HG02943 (cell line): ENCODE results near the gene PCLO.
"Not testable (repeated sequence)": the region's sequence is repeated elsewhere in the genome, so short reads cannot be mapped to it uniquely, and the experiment has no call there.

Source experiments
- ATAC-seq: cut with Tn5 transposase; IDR thresholded peaks from one replicate; pipeline ENCODE4 v1.9.1; 2021; ENCODE audit warnings: mild to moderate bottlenecking, low read depth, moderate library complexity; ENCODE audit not compliant: unreplicated experiment

PCLO gene

GRCh38 chr7:82750007-82750406 is 412.7 kb downstream of the PCLO start:
- no peak for ATAC-seq

- ATAC-seq, result no peak
Measured at GRCh38 chr7:82745820-82746219, 416.9 kb downstream of the PCLO start.

DNA sequence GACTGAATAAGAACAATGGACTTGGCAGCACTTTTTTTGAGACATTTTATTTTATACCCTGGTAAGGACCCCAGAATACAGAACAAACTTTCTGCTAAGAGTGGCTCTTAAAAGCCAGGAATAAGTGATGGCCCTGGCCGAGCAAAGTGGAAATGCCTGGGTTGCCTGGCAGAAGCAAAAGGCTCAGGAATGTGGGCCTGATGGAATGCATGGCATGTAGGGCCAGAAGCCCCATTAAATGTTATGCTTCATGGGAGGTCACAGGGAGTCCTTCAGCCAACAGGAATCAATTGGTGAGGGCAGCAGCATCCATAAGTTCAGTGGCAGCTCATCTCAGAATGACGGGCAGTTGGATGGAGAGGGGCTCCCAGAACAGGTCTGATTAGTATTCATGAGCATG is 417.6 kb downstream of the PCLO start:
- no peak for ATAC-seq

- ATAC-seq, result no peak
Measured at GRCh38 chr7:82742163-82742562, 420.5 kb downstream of the PCLO start.

DNA sequence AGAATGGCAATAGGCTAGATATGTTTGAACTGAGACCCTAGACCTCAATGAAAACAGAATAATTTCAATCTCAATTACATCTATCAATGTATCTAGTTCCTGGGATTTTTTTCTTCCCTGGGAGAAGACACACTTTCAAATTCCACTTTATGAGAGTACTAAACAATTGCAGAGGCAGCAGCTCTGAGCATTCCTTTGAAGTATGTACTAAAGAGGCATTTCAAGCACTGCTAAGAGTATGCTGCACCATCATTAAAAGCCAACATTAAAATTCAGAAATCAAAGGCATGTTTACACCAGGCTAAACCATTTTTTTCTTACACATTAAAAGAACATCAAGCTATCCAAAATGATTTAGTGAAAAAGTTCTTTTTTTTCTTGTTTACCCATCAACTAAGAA is 421.2 kb downstream of the PCLO start:
- ATAC-seq, result no peak

- ATAC-seq, result no peak
Measured at GRCh38 chr7:82740246-82740848, 422.3 kb downstream of the PCLO start.

- no peak for ATAC-seq
Measured at GRCh38 chr7:82736633-82737032, 426.1 kb downstream of the PCLO start.

DNA sequence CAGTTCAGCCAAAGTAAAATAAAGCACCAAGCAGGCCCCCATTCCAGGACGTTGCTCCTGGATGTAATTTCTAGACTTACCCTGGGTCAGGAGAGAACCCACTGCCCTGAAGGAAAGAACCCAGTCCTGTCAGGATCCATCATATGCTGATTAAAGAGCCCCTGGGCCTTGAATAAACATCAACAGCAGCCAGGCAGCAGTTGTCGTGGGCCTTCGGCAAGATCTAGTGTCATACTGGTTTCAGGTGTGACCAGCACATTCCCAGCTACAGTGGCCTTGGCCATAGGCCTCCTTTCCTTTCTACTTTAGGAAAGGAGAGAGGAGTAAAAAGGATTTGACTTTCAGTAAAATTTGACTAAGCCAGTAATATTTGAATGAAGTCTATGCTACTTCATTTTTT is 430.0 kb downstream of the PCLO start:
- no peak for ATAC-seq

- no peak for ATAC-seq
Measured at GRCh38 chr7:82729172-82730030, 433.3 kb downstream of the PCLO start.

- ATAC-seq, result no peak
Measured at GRCh38 chr7:82726038-82726800, 436.5 kb downstream of the PCLO start.

- ATAC-seq, result no peak
Measured at GRCh38 chr7:82723411-82723810, 439.3 kb downstream of the PCLO start.

DNA sequence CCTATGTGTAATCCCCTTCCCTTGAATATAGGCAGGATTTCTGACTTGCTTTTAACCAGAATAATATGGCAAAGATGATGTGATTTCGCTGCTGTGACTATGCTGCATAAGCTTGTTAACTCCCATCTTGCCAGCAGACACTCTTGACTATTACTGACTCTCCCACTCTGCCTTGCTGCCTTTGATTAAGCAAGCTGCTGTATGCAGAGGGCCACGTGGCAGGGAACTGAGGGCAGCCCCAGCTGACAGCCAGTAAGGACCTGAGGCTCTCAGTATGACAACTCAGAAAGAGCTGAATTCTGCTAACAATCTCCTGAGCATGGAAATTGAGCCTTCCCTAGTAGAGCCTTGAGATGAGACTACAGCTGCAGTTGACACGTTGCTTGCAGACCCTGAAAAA is 439.7 kb downstream of the PCLO start:
- no peak for ATAC-seq

- ATAC-seq, result no peak
Measured at GRCh38 chr7:82715344-82715743, 447.3 kb downstream of the PCLO start.

DNA sequence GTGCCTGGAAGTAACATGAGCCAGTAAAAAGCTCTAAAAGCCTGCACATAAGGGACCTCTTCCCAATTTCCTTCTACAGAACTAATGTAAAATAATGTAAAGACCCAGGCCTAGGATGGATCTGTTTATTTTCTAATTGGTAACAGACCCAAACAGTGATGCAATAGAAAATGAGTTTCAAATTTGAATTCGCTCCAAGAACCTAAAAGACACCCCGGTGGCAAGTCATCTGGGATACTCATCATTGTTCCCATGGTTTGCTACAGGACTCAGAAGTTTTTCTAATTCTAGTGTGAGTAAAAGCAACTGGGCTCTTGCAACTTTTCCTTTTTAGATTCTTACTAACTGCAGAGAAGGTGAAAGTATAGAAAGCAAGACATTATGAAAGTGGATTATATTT is 447.8 kb downstream of the PCLO start:
- ATAC-seq, result no peak

DNA sequence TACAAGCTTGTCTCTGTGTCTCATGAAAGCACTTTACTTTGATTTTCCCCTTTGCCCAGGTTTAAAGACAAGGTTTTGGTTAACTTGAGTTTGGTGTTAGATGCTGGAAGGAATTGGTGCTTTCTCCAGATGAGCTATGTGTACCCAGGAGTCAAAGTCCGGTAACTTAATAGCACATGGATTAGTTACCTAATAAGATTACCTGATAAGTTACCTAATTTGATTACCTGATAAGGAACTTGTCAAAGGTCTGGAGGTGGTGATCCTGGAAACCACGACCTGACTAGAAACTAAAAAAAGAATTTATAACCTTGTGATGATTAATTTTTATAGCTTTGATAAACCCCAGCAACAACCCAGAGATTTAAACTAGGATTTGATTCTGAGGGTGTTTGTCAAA is 449.2 kb downstream of the PCLO start:
- ATAC-seq, result no peak

- ATAC-seq, result not testable (repeated sequence)
Measured at GRCh38 chr7:82706344-82706743, 456.3 kb downstream of the PCLO start.

DNA sequence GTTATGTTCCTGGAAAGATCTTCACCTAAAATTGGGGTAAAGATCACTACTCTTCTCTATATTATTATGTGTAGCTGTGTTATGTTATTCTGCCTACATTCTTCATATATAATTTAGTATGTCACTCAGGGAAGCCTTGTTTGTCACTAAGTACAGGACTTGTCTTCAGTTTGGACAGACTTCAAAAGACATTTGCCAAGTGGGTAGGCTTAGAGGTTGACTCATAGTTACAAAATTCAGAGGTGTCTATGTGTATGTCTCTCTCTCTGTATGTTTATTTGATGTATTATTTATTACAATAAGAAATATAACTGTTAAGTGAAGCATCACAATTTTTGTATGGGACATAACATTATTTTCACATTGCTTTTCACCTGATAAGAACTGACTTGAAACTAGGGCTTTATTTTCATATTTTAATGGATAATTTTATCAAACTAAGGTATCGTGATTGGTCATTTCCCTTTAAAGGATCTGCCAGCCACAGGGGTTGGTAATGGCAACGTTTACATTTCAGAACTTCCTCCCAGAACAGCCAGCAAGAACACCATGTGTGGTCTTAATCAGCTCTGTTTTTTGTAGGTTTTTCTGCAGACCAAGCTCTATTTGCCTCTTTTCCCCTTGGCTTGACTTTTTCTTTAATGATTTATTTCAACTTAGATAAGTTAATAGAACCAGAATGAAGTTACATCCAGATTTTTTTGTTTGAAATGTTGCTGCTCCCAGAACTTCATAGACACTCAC is 457.0 kb downstream of the PCLO start:
- ATAC-seq, result no peak

- ATAC-seq, result no peak
Measured at GRCh38 chr7:82704121-82704520, 458.6 kb downstream of the PCLO start.
